MG63 (cell line): ENCODE data around the gene KLB. TPM values are rescaled to one million over a fixed set of nuclear protein-coding genes. Genes with fewer than 3 reads are reported as not detected.
A peak's percentile ranks its signal among the peaks of the same experiment; 100 is the strongest.
"Not testable (repeated sequence)": the region's sequence is repeated elsewhere in the genome, so short reads cannot be mapped to it uniquely, and the experiment has no call there.

Experiments
- DNase-seq: peaks from one replicate; pipeline ENCODE4 v3.0.0-alpha.2; 2020
- H3K27me3 ChIP-seq: fragments of 250-450 bp; sonication (Bioruptor Pico); 2 replicates; pipeline ENCODE4 v1.5.1; 2020; ENCODE audit warnings: mild to moderate bottlenecking, moderate library complexity
- H3K36me3 ChIP-seq: fragments of 250-450 bp; sonication (Bioruptor Pico); 2 replicates; pipeline ENCODE4 v1.5.1; 2020; ENCODE audit warnings: mild to moderate bottlenecking, moderate library complexity
- H3K4me3 ChIP-seq: fragments of 250-450 bp; sonication (Bioruptor Pico); 2 replicates; pipeline ENCODE4 v1.5.1; 2020; ENCODE audit warnings: mild to moderate bottlenecking, moderate library complexity
- H3K9me3 ChIP-seq: fragments of 250-450 bp; sonication (Bioruptor Pico); 2 replicates; pipeline ENCODE4 v1.5.1; 2020; ENCODE audit warnings: mild to moderate bottlenecking, moderate library complexity
- total RNA-seq: library from RNA; depleted of rRNA; stranded (reverse); fragments of >200 nt; shearing (Covaris generic); gene quantifications from 2 replicates; pipeline ENCODE4 v1.2.3, GENCODE V29; 2014; ENCODE audit warnings: low replicate concordance

The KLB gene
- total RNA-seq, 1 experiment from 2014 or later, result not detected

GRCh38 chr4:39410415-39410814, 3.7 kb downstream of the KLB start:
- no peak for DNase-seq
- Histone ChIP-seq H3K9me3 (no peaks in the 10 kb centered on the region), H3K36me3 (no peaks in the 10 kb centered on the region), H3K27me3 (no peaks in the 10 kb centered on the region), H3K4me3 (peak overlapping the region; percentile 35)

GRCh38 chr4:39411561-39411960, 4.8 kb downstream of the KLB start:
- DNase-seq, H3K36me3 ChIP-seq, H3K4me3 ChIP-seq, H3K9me3 ChIP-seq, H3K27me3 ChIP-seq: not testable (repeated sequence)

GRCh38 chr4:39415678-39416283, 9.1 kb downstream of the KLB start:
- Histone ChIP-seq H3K27me3 (no peaks in the 10 kb centered on the region), H3K9me3 (no peaks in the 10 kb centered on the region), H3K4me3 (no peak overlapping the region), H3K36me3 (no peaks in the 10 kb centered on the region)
- no peak for DNase-seq

GRCh38 chr4:39422247-39422646, 15.5 kb downstream of the KLB start:
- DNase-seq, result no peak
- H3K4me3 ChIP-seq, result no peak overlapping the region
- H3K9me3 ChIP-seq, result no peaks in the 10 kb centered on the region
- H3K36me3 ChIP-seq, result no peaks in the 10 kb centered on the region
- no peaks in the 10 kb centered on the region for H3K27me3 ChIP-seq

GRCh38 chr4:39425297-39425696, 18.6 kb downstream of the KLB start:
- not testable (repeated sequence) for H3K4me3 ChIP-seq, DNase-seq, H3K9me3 ChIP-seq, H3K27me3 ChIP-seq, H3K36me3 ChIP-seq

- H3K36me3 ChIP-seq, result no peaks in the 10 kb centered on the region
- no peaks in the 10 kb centered on the region for H3K9me3 ChIP-seq
- no peak for DNase-seq
- H3K27me3 ChIP-seq, result no peaks in the 10 kb centered on the region
- no peak overlapping the region for H3K4me3 ChIP-seq
Measured at GRCh38 chr4:39426728-39427127, 20.0 kb downstream of the KLB start.

GRCh38 chr4:39427520-39428114, 20.9 kb downstream of the KLB start:
- Histone ChIP-seq H3K4me3 (no peak overlapping the region), H3K27me3 (no peaks in the 10 kb centered on the region), H3K36me3 (no peaks in the 10 kb centered on the region), H3K9me3 (no peaks in the 10 kb centered on the region)
- DNase-seq, result no peak

GRCh38 chr4:39429476-39430334, 23.0 kb downstream of the KLB start:
- DNase-seq, result no peak
- no peaks in the 10 kb centered on the region for H3K36me3 ChIP-seq
- no peaks in the 10 kb centered on the region for H3K27me3 ChIP-seq
- no peak overlapping the region for H3K4me3 ChIP-seq
- H3K9me3 ChIP-seq, result no peaks in the 10 kb centered on the region

- Histone ChIP-seq H3K27me3 (no peaks in the 10 kb centered on the region), H3K4me3 (no peak overlapping the region), H3K9me3 (no peaks in the 10 kb centered on the region), H3K36me3 (no peaks in the 10 kb centered on the region)
- no peak for DNase-seq
Measured at GRCh38 chr4:39433878-39434492, 27.3 kb downstream of the KLB start.

GRCh38 chr4:39435659-39436563, 29.2 kb downstream of the KLB start:
- no peaks in the 10 kb centered on the region for H3K27me3 ChIP-seq
- no peaks in the 10 kb centered on the region for H3K9me3 ChIP-seq
- no peak for DNase-seq
- no peaks in the 10 kb centered on the region for H3K36me3 ChIP-seq
- H3K4me3 ChIP-seq, result no peak overlapping the region

GRCh38 chr4:39441593-39441992, 34.9 kb downstream of the KLB start:
- Histone ChIP-seq H3K4me3 (no peak overlapping the region), H3K36me3 (no peaks in the 10 kb centered on the region), H3K27me3 (no peaks in the 10 kb centered on the region), H3K9me3 (no peaks in the 10 kb centered on the region)
- DNase-seq, result no peak

- Histone ChIP-seq H3K27me3 (no peaks in the 10 kb centered on the region), H3K36me3 (no peaks in the 10 kb centered on the region), H3K9me3 (no peaks in the 10 kb centered on the region), H3K4me3 (no peak overlapping the region)
- no peak for DNase-seq
Measured at GRCh38 chr4:39442998-39443397, 36.3 kb downstream of the KLB start.

GRCh38 chr4:39446483-39446841, 39.7 kb downstream of the KLB start:
- Histone ChIP-seq H3K27me3 (no peaks in the 10 kb centered on the region), H3K4me3 (no peak overlapping the region), H3K36me3 (peaks cover 13% of the 10 kb centered on the region), H3K9me3 (no peaks in the 10 kb centered on the region)
- no peak for DNase-seq

- Histone ChIP-seq H3K27me3 (no peaks in the 10 kb centered on the region), H3K9me3 (no peaks in the 10 kb centered on the region), H3K36me3 (peaks cover 19% of the 10 kb centered on the region), H3K4me3 (no peak overlapping the region)
- no peak for DNase-seq
Measured at GRCh38 chr4:39446842-39447573, 40.3 kb downstream of the KLB start.

GRCh38 chr4:39450618-39451017, 43.9 kb downstream of the KLB start:
- no peaks in the 10 kb centered on the region for H3K9me3 ChIP-seq
- H3K4me3 ChIP-seq, result no peak overlapping the region
- no peaks in the 10 kb centered on the region for H3K27me3 ChIP-seq
- DNase-seq, result no peak
- peaks cover 55% of the 10 kb centered on the region for H3K36me3 ChIP-seq

GRCh38 chr4:39451423-39452023, 44.8 kb downstream of the KLB start:
- H3K9me3 ChIP-seq, result no peaks in the 10 kb centered on the region
- H3K27me3 ChIP-seq, result no peaks in the 10 kb centered on the region
- H3K36me3 ChIP-seq, result peaks cover 64% of the 10 kb centered on the region
- DNase-seq, result no peak
- no peak overlapping the region for H3K4me3 ChIP-seq
